MG63 (cell line): ENCODE data around the gene ACTL7B. TPM values are rescaled to one million over a fixed set of nuclear protein-coding genes. Genes with fewer than 3 reads are reported as not detected.

Source experiments
- DNase-seq: peaks from one replicate; pipeline ENCODE4 v3.0.0-alpha.2; 2020
- H3K27me3 ChIP-seq: fragments of 250-450 bp; sonication (Bioruptor Pico); 2 replicates; pipeline ENCODE4 v1.5.1; 2020; ENCODE audit warnings: mild to moderate bottlenecking, moderate library complexity
- H3K36me3 ChIP-seq: fragments of 250-450 bp; sonication (Bioruptor Pico); 2 replicates; pipeline ENCODE4 v1.5.1; 2020; ENCODE audit warnings: mild to moderate bottlenecking, moderate library complexity
- H3K4me3 ChIP-seq: fragments of 250-450 bp; sonication (Bioruptor Pico); 2 replicates; pipeline ENCODE4 v1.5.1; 2020; ENCODE audit warnings: mild to moderate bottlenecking, moderate library complexity
- H3K9me3 ChIP-seq: fragments of 250-450 bp; sonication (Bioruptor Pico); 2 replicates; pipeline ENCODE4 v1.5.1; 2020; ENCODE audit warnings: mild to moderate bottlenecking, moderate library complexity
- total RNA-seq: library from RNA; depleted of rRNA; stranded (reverse); fragments of >200 nt; shearing (Covaris generic); gene quantifications from 2 replicates; pipeline ENCODE4 v1.2.3, GENCODE V29; 2014; ENCODE audit warnings: low replicate concordance

Gene ACTL7B
- total RNA-seq, 1 experiment from 2014 or later = not detected

GRCh38 chr9:108880738-108881316, 25.0 kb upstream of the ACTL7B start:
- Histone ChIP-seq H3K9me3 (no peaks in the 10 kb centered on the region; the same call in 1 of the 2 replicates), H3K36me3 (peaks cover 39% of the 10 kb centered on the region), H3K27me3 (no peaks in the 10 kb centered on the region), H3K4me3 (no peak overlapping the region)
- DNase-seq = no peak

GRCh38 chr9:108877524-108877923, 21.7 kb upstream of the ACTL7B start:
- no peaks in the 10 kb centered on the region for H3K27me3 ChIP-seq
- no peak for DNase-seq
- no peaks in the 10 kb centered on the region for H3K9me3 ChIP-seq
- H3K4me3 ChIP-seq = no peak overlapping the region
- peaks cover 37% of the 10 kb centered on the region for H3K36me3 ChIP-seq

- Histone ChIP-seq H3K4me3 (no peak overlapping the region), H3K27me3 (no peaks in the 10 kb centered on the region), H3K9me3 (no peaks in the 10 kb centered on the region), H3K36me3 (peaks cover 45% of the 10 kb centered on the region)
- no peak for DNase-seq
These were observed 20.6 kb upstream of the ACTL7B start for GRCh38 chr9:108876425-108876824.

GRCh38 chr9:108874058-108874788, 18.4 kb upstream of the ACTL7B start:
- Histone ChIP-seq H3K4me3 (no peak overlapping the region), H3K27me3 (no peaks in the 10 kb centered on the region), H3K9me3 (no peaks in the 10 kb centered on the region), H3K36me3 (peaks cover 38% of the 10 kb centered on the region)
- DNase-seq = no peak

GRCh38 chr9:108869092-108869725, 13.4 kb upstream of the ACTL7B start:
- Histone ChIP-seq H3K9me3 (no peaks in the 10 kb centered on the region), H3K36me3 (peaks cover 24% of the 10 kb centered on the region), H3K27me3 (no peaks in the 10 kb centered on the region), H3K4me3 (no peak overlapping the region)
- DNase-seq = no peak

- peaks cover 18% of the 10 kb centered on the region for H3K36me3 ChIP-seq
- H3K4me3 ChIP-seq = no peak overlapping the region
- H3K27me3 ChIP-seq = no peaks in the 10 kb centered on the region
- H3K9me3 ChIP-seq = no peaks in the 10 kb centered on the region
- no peak for DNase-seq
These were observed 12.0 kb upstream of the ACTL7B start for GRCh38 chr9:108867829-108868228.

- DNase-seq = no peak
- Histone ChIP-seq H3K27me3 (no peaks in the 10 kb centered on the region), H3K9me3 (no peaks in the 10 kb centered on the region), H3K36me3 (peaks cover 15% of the 10 kb centered on the region), H3K4me3 (no peak overlapping the region)
These were observed 11.3 kb upstream of the ACTL7B start for GRCh38 chr9:108867116-108867515.

GRCh38 chr9:108866001-108866420, 10.2 kb upstream of the ACTL7B start:
- no peak for DNase-seq
- no peaks in the 10 kb centered on the region for H3K9me3 ChIP-seq
- H3K4me3 ChIP-seq = no peak overlapping the region

GRCh38 chr9:108865037-108865436, 9.3 kb upstream of the ACTL7B start:
- no peaks in the 10 kb centered on the region for H3K27me3 ChIP-seq
- H3K9me3 ChIP-seq = no peaks in the 10 kb centered on the region
- no peaks in the 10 kb centered on the region for H3K36me3 ChIP-seq
- no peak overlapping the region for H3K4me3 ChIP-seq
- DNase-seq = peak; percentile 9

More at GRCh38 chr9:108866001-108866420, 10.2 kb upstream of the ACTL7B start:
- Histone ChIP-seq H3K27me3 (no peaks in the 10 kb centered on the region), H3K36me3 (peaks cover 4% of the 10 kb centered on the region)

- H3K36me3 ChIP-seq = no peaks in the 10 kb centered on the region
- DNase-seq = no peak
- no peaks in the 10 kb centered on the region for H3K27me3 ChIP-seq
- no peaks in the 10 kb centered on the region for H3K9me3 ChIP-seq
- H3K4me3 ChIP-seq = no peak overlapping the region
These were observed 8.7 kb upstream of the ACTL7B start for GRCh38 chr9:108864446-108864845.

- Histone ChIP-seq H3K27me3 (no peaks in the 10 kb centered on the region), H3K36me3 (no peaks in the 10 kb centered on the region), H3K4me3 (no peak overlapping the region), H3K9me3 (no peaks in the 10 kb centered on the region)
- no peak for DNase-seq
These were observed 8.1 kb upstream of the ACTL7B start for GRCh38 chr9:108863891-108864290.

- H3K36me3 ChIP-seq = no peaks in the 10 kb centered on the region
These were observed 6.2 kb upstream of the ACTL7B start, which contains the start of gene ACTL7A for GRCh38 chr9:108861997-108862396. Gene ACTL7A, plus strand, starts transcription at chr9:108862266. Its CDS starts 57 bp downstream, at chr9:108862323.

GRCh38 chr9:108861464-108861863, 5.7 kb upstream of the ACTL7B start:
- DNase-seq = no peak
- H3K27me3 ChIP-seq = no peaks in the 10 kb centered on the region
- no peaks in the 10 kb centered on the region for H3K36me3 ChIP-seq

More at GRCh38 chr9:108861997-108862396, 6.2 kb upstream of the ACTL7B start, which contains the start of gene ACTL7A:
- DNase-seq = no peak
- H3K9me3 ChIP-seq = no peaks in the 10 kb centered on the region
- no peak within 1 kb of the TSS for H3K4me3 ChIP-seq
- no peaks in the 10 kb centered on the region for H3K27me3 ChIP-seq

GRCh38 chr9:108860764-108861163, 5.0 kb upstream of the ACTL7B start:
- no peaks in the 10 kb centered on the region for H3K9me3 ChIP-seq
- DNase-seq = no peak
- no peaks in the 10 kb centered on the region for H3K27me3 ChIP-seq

More at GRCh38 chr9:108861464-108861863, 5.7 kb upstream of the ACTL7B start:
- Histone ChIP-seq H3K4me3 (no peak overlapping the region), H3K9me3 (no peaks in the 10 kb centered on the region)

GRCh38 chr9:108860354-108860753, 4.6 kb upstream of the ACTL7B start:
- no peaks in the 10 kb centered on the region for H3K36me3 ChIP-seq
- no peak for DNase-seq
- H3K27me3 ChIP-seq = no peaks in the 10 kb centered on the region
- H3K9me3 ChIP-seq = no peaks in the 10 kb centered on the region
- H3K4me3 ChIP-seq = no peak overlapping the region

More at GRCh38 chr9:108860764-108861163, 5.0 kb upstream of the ACTL7B start:
- H3K4me3 ChIP-seq = no peak overlapping the region
- no peaks in the 10 kb centered on the region for H3K36me3 ChIP-seq

GRCh38 chr9:108859459-108860114, 3.8 kb upstream of the ACTL7B start:
- Histone ChIP-seq H3K4me3 (no peak overlapping the region), H3K9me3 (no peaks in the 10 kb centered on the region), H3K27me3 (no peaks in the 10 kb centered on the region), H3K36me3 (no peaks in the 10 kb centered on the region)
- no peak for DNase-seq

- H3K9me3 ChIP-seq = no peaks in the 10 kb centered on the region
- DNase-seq = no peak
- no peaks in the 10 kb centered on the region for H3K27me3 ChIP-seq
- no peak overlapping the region for H3K4me3 ChIP-seq
- H3K36me3 ChIP-seq = no peaks in the 10 kb centered on the region
These were observed 1.8 kb upstream of the ACTL7B start for GRCh38 chr9:108857572-108857971.
